ENCODE data around the gene KIF3A.

DNA sequence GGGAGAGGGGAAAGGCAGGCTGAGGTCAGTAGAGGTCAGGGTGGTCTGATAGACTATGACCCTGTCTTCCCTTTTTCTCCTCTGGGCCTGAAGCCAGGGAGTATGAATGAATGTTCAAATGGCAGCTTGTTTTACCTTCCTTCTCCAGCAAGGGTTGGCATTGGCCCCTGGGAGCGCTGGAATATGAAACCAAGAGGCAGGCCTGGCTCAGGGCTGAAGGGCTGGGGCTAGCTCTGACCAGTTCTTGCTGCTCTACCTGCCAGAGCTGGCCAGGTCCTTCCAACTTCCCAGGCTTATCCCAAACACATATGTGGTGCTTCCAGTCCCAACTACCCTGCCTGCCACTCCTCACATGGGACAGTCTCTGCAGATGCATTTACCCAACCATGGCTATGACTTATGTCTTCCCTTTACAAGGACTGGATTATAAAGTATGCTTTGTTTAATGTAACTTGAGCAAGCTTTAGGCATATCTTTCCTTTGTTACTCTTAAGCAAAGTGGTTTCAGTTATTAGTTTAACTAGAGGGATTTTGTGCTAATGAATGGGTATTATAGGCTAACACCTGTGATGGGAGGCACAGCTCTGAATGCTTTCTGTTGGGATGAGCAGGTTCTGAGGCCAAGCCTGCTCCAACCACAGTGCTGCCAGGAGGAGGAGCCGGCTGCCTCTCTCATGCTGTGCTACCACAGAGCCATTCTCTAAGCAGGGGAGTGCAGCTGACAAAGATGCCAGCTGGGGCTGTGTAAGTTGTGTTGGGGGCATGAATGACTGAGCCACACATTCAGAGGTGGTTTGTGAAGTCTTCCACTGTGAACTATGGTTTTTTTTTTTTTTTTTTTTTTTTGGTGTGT is 16.0 kb upstream of the KIF3A start:
- TF ChIP-seq POU2F2 (IDR thresholded peaks at IDR 0.05; ENCODE audit: low read depth, low read length) (no peak), POLR2AphosphoS5 (IDR thresholded peaks at IDR 0.05; ENCODE audit: low read depth, low read length) (no peak), POLR2A (IDR thresholded peaks at IDR 0.05; ENCODE audit: low read depth, low read length) (no peak), TAF1 (IDR thresholded peaks at IDR 0.05; ENCODE audit: low read depth, low read length) (no peak), SPI1 (IDR thresholded peaks at IDR 0.05; ENCODE audit: low read depth, low read length) (no peak), PAX5 (IDR thresholded peaks at IDR 0.05; ENCODE audit: insufficient read depth, low read length, severe bottlenecking) (no peak)
